Spleen (tissue), 7 donors: ENCODE measurements around the gene PCDHGA8.
"Not testable (repeated sequence)": the region's sequence is repeated elsewhere in the genome, so short reads cannot be mapped to it uniquely, and the experiment has no call there.

Experiments used
- CTCF ChIP-seq, 11 experiments: fragments of 200-600 bp in 7 of 11; fragments of 450-650 bp in 4 of 11; sonication (generic) in 4 of 11; IDR thresholded peaks in 8 of 11; conservative IDR thresholded peaks in 3 of 11; 1 replicate in 7 of 11; 2 replicates in 4 of 11; pipeline versions ENCODE4 v1.4.0 to v1.8.0; 2016 to 2021; ENCODE audit warnings: antibody characterized with exemption in 11 of 11, inconsistent platforms in 4 of 11, mild to moderate bottlenecking in 1 of 11
- POLR2A ChIP-seq, 3 donors: fragments of 450-650 bp; IDR thresholded peaks; one replicate each; pipeline ENCODE4 v1.5.1; 2017; ENCODE audit warnings: antibody characterized with exemption in 3 of 3, mild to moderate bottlenecking in 1 of 3
- donor health status: DM: no; HTN: no; CAD: no; lungs with moderate emphysema.
- donor health status: DM: no; HTN: no; CAD: no.
- donor health status: DM: no; HTN: no; CAD: no.

- TF ChIP-seq CTCF (IDR thresholded peaks at IDR 0.05 in 8 of 11, conservative IDR thresholded peaks at IDR 0.05 in 3 of 11); POLR2A (IDR thresholded peaks at IDR 0.05): not testable (repeated sequence)
Measured at GRCh38 chr5:141375444-141376155, 16.8 kb upstream of the PCDHGA8 start.
